Measurements from ENCODE around the gene CADPS2. TPM values are rescaled to one million over a fixed set of nuclear protein-coding genes. Genes with fewer than 3 reads are reported as not detected.

The CADPS2 gene
- total and polyA plus RNA-seq, 2 of the 4 experiments (the other 2 are of a cell fraction) = 0.10 to 0.54 TPM

DNA sequence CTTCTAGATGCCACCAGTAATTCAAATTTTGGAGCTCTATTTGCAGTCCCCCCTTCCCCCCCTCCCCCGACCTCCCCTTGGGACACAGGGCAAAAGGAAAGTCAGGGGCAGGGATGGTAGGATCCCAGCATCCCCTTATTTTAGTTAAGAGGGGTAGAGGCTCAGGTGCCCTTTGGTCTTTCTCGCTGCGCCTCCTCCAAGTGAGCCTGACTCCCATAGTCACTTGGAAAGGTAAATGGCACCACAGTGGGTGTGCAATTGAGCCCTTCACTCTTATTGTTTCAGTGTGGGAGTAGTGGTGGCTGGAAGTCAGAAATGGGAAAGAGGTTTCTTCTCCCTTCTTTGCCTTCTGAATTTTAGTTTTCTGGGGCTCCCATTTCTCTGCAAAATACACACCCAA lies 573.5 kb downstream of the CADPS2 start:
- Histone ChIP-seq H3K4me1 (ENCODE audit: control insufficient read depth, insufficient read depth, low read length) (no peaks in the 10 kb centered on the region), H3K36me3 (ENCODE audit: control insufficient read depth, insufficient read depth, low read length) (no peaks in the 10 kb centered on the region), H3K23ac (ENCODE audit: low read depth, low read length) (no peak overlapping the region), H3K4ac (ENCODE audit: low read depth, low read length) (no peak overlapping the region), H3K9me3 (ENCODE audit: control insufficient read depth, insufficient read depth, low read length) (peaks cover 2% of the 10 kb centered on the region; the same call in 1 of the 2 replicates), H3K9me1 (ENCODE audit: insufficient read depth, low read length) (no peaks in the 10 kb centered on the region), H3K27me3 (ENCODE audit: control insufficient read depth, insufficient read depth, low read length) (peaks cover 67% of the 10 kb centered on the region), H4K5ac (ENCODE audit: low read depth, low read length) (no peak overlapping the region), H3K9ac (ENCODE audit: low read depth, low read length) (no peak overlapping the region), H2BK120ac (ENCODE audit: low read depth, low read length) (no peak overlapping the region), H4K91ac (ENCODE audit: insufficient read depth, low read depth, low read length) (no peak overlapping the region), H3K14ac (replicated peaks; ENCODE audit: low read depth, low read length) (no peak overlapping the region), H2AK5ac (ENCODE audit: low read depth, low read length) (no peak overlapping the region), H2BK20ac (ENCODE audit: low read depth, low read length) (no peak overlapping the region), H3K4me2 (ENCODE audit: low read depth, low read length) (no peak overlapping the region), H3K56ac (ENCODE audit: extremely low read depth, insufficient read depth, low read length) (no peak overlapping the region), H2BK5ac (ENCODE audit: low read depth, low read length, poor library complexity, severe bottlenecking) (no peak overlapping the region), H3K4me3 (ENCODE audit: insufficient read depth, low read depth, low read length) (no peak overlapping the region), H3K79me1 (ENCODE audit: low read depth in 1 of 2, low read length in 2 of 2) (no peaks in the 10 kb centered on the region), H4K8ac (ENCODE audit: low read depth in 2 of 2, low read length in 2 of 2) (no peak overlapping the region), H4K20me1 (ENCODE audit: insufficient read depth, low read length) (no peaks in the 10 kb centered on the region), H3K27ac (ENCODE audit: insufficient read depth, low read length) (no peak overlapping the region), H2AK9ac (replicated peaks; ENCODE audit: low read depth, low read length, poor library complexity) (no peak overlapping the region), H2AFZ (replicated peaks; ENCODE audit: low read length, poor library complexity) (no peak overlapping the region), H3K18ac (ENCODE audit: low read depth, low read length) (no peak overlapping the region), H2BK15ac (ENCODE audit: low read depth, low read length) (no peak overlapping the region)
- in situ Hi-C loops (cut with MboI; ENCODE audit: low sequenced_read_pairs) = no loop called here
- intact Hi-C loops (cut with micrococcal nuclease) = no loop called here
- WGBS, 2 experiments (ENCODE audit: extremely low coverage in 2 of 2, insufficient read length in 1 of 2) = no CpG with 5 or more reads among the region's 3 CpGs
- no peak for DNase-seq
- TF ChIP-seq NFE2L2 (IDR thresholded peaks at IDR 0.05; ENCODE audit: low read depth, low read length) (no peak), SMC3 (IDR thresholded peaks at IDR 0.05; ENCODE audit: low read depth, low read length) (no peak), POLR2A (IDR thresholded peaks at IDR 0.05; ENCODE audit: low read depth, low read length) (no peak), CHD1 (IDR thresholded peaks at IDR 0.05; ENCODE audit: low read depth, low read length) (no peak), FOS (IDR thresholded peaks at IDR 0.05; ENCODE audit: low read depth, low read length) (no peak)
- TF ChIP-seq, protein P1, sequence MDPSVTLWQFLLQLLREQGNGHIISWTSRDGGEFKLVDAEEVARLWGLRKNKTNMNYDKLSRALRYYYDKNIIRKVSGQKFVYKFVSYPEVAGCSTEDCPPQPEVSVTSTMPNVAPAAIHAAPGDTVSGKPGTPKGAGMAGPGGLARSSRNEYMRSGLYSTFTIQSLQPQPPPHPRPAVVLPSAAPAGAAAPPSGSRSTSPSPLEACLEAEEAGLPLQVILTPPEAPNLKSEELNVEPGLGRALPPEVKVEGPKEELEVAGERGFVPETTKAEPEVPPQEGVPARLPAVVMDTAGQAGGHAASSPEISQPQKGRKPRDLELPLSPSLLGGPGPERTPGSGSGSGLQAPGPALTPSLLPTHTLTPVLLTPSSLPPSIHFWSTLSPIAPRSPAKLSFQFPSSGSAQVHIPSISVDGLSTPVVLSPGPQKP (IDR thresholded peaks at IDR 0.05; ENCODE audit: borderline replicate concordance, low read depth, low read length) = no peak
- TF ChIP-seq, protein P2, sequence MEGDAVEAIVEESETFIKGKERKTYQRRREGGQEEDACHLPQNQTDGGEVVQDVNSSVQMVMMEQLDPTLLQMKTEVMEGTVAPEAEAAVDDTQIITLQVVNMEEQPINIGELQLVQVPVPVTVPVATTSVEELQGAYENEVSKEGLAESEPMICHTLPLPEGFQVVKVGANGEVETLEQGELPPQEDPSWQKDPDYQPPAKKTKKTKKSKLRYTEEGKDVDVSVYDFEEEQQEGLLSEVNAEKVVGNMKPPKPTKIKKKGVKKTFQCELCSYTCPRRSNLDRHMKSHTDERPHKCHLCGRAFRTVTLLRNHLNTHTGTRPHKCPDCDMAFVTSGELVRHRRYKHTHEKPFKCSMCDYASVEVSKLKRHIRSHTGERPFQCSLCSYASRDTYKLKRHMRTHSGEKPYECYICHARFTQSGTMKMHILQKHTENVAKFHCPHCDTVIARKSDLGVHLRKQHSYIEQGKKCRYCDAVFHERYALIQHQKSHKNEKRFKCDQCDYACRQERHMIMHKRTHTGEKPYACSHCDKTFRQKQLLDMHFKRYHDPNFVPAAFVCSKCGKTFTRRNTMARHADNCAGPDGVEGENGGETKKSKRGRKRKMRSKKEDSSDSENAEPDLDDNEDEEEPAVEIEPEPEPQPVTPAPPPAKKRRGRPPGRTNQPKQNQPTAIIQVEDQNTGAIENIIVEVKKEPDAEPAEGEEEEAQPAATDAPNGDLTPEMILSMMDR (conservative IDR thresholded peaks at IDR 0.05; ENCODE audit: low read depth, low read length) = no peak
- no peak for ATAC-seq (ENCODE audit: low read depth)
- CTCF ChIA-PET = no interaction called here
- POLR2A ChIA-PET (ENCODE audit: unreplicated experiment) = no interaction called here
- no TSS peak for BruUV-seq (replicated peaks)
- dilution Hi-C loops (cut with HindIII; ENCODE audit: low sequenced_read_pairs, unreplicated experiment) = no loop called here
